Testis (tissue), 3 donors: ENCODE results near the gene SKAP2. TPM values are rescaled to one million over a fixed set of nuclear protein-coding genes. Genes with fewer than 3 reads are reported as not detected.
A peak's percentile ranks its signal among the peaks of the same experiment; 100 is the strongest.

Experiments used
- DNase-seq: peaks from one replicate; pipeline ENCODE4 v3.0.0-alpha.2; 2019
- H3K27ac ChIP-seq, 2 donors: fragments of 200-600 bp; sonication (generic); one replicate each; pipeline ENCODE4 v1.5.1; 2019
- H3K27me3 ChIP-seq: fragments of 200-600 bp; sonication (generic); one replicate; pipeline ENCODE4 v1.5.1; 2019
- H3K36me3 ChIP-seq: fragments of 200-600 bp; sonication (generic); one replicate; pipeline ENCODE4 v1.5.1; 2017; ENCODE audit warnings: low read depth; ENCODE audit errors: missing control alignments
- H3K4me1 ChIP-seq: fragments of 200-600 bp; sonication (generic); one replicate; pipeline ENCODE4 v1.5.1; 2019
- H3K4me3 ChIP-seq, 2 donors: fragments of 200-600 bp; sonication (generic); one replicate each; pipeline ENCODE4 v1.5.1; 2017 to 2019
- H3K9me3 ChIP-seq: fragments of 200-600 bp; sonication (generic); one replicate; pipeline ENCODE4 v1.5.1; 2017
- CTCF ChIP-seq, 3 experiments: fragments of 450-650 bp in 2 of 3; fragments of 200-600 bp in 1 of 3; sonication (generic) in 1 of 3; IDR thresholded peaks; one replicate each; pipeline ENCODE4 v1.5.1; 2016 to 2019; ENCODE audit warnings: antibody characterized with exemption in 3 of 3, mild to moderate bottlenecking in 2 of 3, moderate library complexity in 1 of 3
- POLR2A ChIP-seq: fragments of 450-650 bp; IDR thresholded peaks from one replicate; pipeline ENCODE4 v1.6.1; 2017; ENCODE audit warnings: antibody characterized with exemption, mild to moderate bottlenecking, moderate library complexity
- WGBS, 2 donors: methylation state at CpG; one replicate each; pipeline ENCODE4 v1.1.5; 2018; 5-methylcytosine and 5-hydroxymethylcytosine counted together
- intact Hi-C: fragments of 100-400 bp; cut with DNase I; formaldehyde crosslinking; loops from one replicate; pipeline ENCODE4 v1.15.1; 2023; ENCODE audit warnings: low total_unique reads
- polyA plus RNA-seq: library from polyadenylated mRNA; stranded (reverse); fragments of 350-450 nt; fragmentation: Illumina TruSeq; extraction: RNeasy Lipid Tissue Mini Kit (QIAGEN cat#74804); gene quantifications from one replicate; pipeline ENCODE4 v1.2.3, GENCODE V29; 2014; ENCODE audit warnings: low read depth, low replicate concordance; ENCODE audit not compliant: insufficient read depth
- total RNA-seq, 2 donors: library from RNA; depleted of rRNA; stranded (reverse); fragments of >200 nt; gene quantifications; one replicate each; pipeline ENCODE4 v1.2.3, GENCODE V29; 2016

The SKAP2 gene
- total and polyA plus RNA-seq, 3 donors from 2014 or later = 33.1 to 43.6 (median 33.9) TPM

GRCh38 chr7:26655781-26656180, 208.6 kb downstream of the SKAP2 start:
- intact Hi-C loops = no loop called here
- Histone ChIP-seq H3K27ac (no peak overlapping the region), H3K4me3 (no peak overlapping the region), H3K4me1 (no peaks in the 10 kb centered on the region), H3K36me3 (no peaks in the 10 kb centered on the region), H3K27me3 (no peaks in the 10 kb centered on the region), H3K9me3 (no peaks in the 10 kb centered on the region)
- no peak for TF ChIP-seq POLR2A
- no peak for TF ChIP-seq CTCF (IDR thresholded peaks at IDR 0.05)
- 59 to 61% methylated on average over 2 of the region's 2 CpGs for WGBS, 2 donors
- DNase-seq = no peak

- intact Hi-C loops = no loop called here
- H3K9me3 ChIP-seq = no peaks in the 10 kb centered on the region
- no peak overlapping the region for H3K27ac ChIP-seq
- WGBS, 2 donors = 56 to 65% methylated on average over 8 of the region's 8 CpGs
- DNase-seq = peak; percentile 22
- no peaks in the 10 kb centered on the region for H3K27me3 ChIP-seq
- H3K4me3 ChIP-seq = no peak overlapping the region
- TF ChIP-seq CTCF (IDR thresholded peaks at IDR 0.05) (no peak), POLR2A (no peak)
- no peaks in the 10 kb centered on the region for H3K36me3 ChIP-seq
- H3K4me1 ChIP-seq = no peaks in the 10 kb centered on the region
Measured at GRCh38 chr7:26653430-26654399, 210.7 kb downstream of the SKAP2 start.

GRCh38 chr7:26652401-26653100, 211.8 kb downstream of the SKAP2 start:
- no peak overlapping the region for H3K27ac ChIP-seq
- no peaks in the 10 kb centered on the region for H3K27me3 ChIP-seq
- H3K9me3 ChIP-seq = no peaks in the 10 kb centered on the region
- no peaks in the 10 kb centered on the region for H3K4me1 ChIP-seq
- H3K4me3 ChIP-seq = no peak overlapping the region
- no peaks in the 10 kb centered on the region for H3K36me3 ChIP-seq
- no peak for TF ChIP-seq CTCF (IDR thresholded peaks at IDR 0.05)
- no peak for TF ChIP-seq POLR2A
- WGBS, 2 donors = 90 to 92% methylated on average over 8 of the region's 8 CpGs
- intact Hi-C loops = no loop called here
- DNase-seq = no peak

- 65 to 82% methylated on average over 2 of the region's 2 CpGs for WGBS, 2 donors
- Histone ChIP-seq H3K4me1 (no peaks in the 10 kb centered on the region), H3K27me3 (no peaks in the 10 kb centered on the region), H3K36me3 (no peaks in the 10 kb centered on the region), H3K9me3 (no peaks in the 10 kb centered on the region), H3K27ac (no peak overlapping the region), H3K4me3 (no peak overlapping the region)
- no peak for TF ChIP-seq POLR2A
- no peak for TF ChIP-seq CTCF (IDR thresholded peaks at IDR 0.05)
- intact Hi-C loops = no loop called here
- no peak for DNase-seq
Measured at GRCh38 chr7:26650103-26650502, 214.3 kb downstream of the SKAP2 start.
